Subcutaneous adipose tissue (tissue), 4 donors: ENCODE data around the gene BSPRY. TPM values are rescaled to one million over a fixed set of nuclear protein-coding genes. Genes with fewer than 3 reads are reported as not detected.

Source experiments
- total RNA-seq, 4 donors: library from RNA; depleted of rRNA; stranded (reverse); fragments of >200 nt; gene quantifications; one replicate each; pipeline ENCODE4 v1.1.0, GENCODE V29; 2016
- TF ChIP-seq, protein P1 (sequence below): fragments of 450-650 bp; IDR thresholded peaks from one replicate; pipeline ENCODE4 v1.5.1; 2016; ENCODE audit warnings: low read depth, mild to moderate bottlenecking, control low read depth, antibody characterized with exemption, moderate library complexity

BSPRY gene
- total RNA-seq, 4 donors from 2014 or later, result 0.66 TPM; not detected in 3

DNA sequence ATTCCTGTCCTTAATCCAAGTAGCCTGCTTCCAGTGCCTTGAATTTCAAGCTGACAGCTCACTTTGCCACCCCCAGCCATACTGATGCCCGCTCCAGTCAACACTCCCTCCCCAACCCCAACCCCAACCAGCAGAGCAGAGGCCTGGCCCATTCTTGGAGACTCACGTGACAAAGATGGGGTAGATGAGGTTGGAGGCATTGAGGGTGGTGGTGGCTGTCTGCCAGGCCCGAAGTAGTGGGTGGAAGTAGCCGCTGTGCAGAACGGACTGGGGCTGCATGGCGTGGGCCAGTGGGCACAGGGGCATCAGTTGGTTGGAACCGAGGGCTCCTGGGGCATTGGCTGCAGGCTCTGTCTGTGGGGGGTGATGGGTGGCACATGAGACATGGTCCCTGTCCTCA, 43.9 kb downstream of the BSPRY start:
- TF ChIP-seq, protein P1, sequence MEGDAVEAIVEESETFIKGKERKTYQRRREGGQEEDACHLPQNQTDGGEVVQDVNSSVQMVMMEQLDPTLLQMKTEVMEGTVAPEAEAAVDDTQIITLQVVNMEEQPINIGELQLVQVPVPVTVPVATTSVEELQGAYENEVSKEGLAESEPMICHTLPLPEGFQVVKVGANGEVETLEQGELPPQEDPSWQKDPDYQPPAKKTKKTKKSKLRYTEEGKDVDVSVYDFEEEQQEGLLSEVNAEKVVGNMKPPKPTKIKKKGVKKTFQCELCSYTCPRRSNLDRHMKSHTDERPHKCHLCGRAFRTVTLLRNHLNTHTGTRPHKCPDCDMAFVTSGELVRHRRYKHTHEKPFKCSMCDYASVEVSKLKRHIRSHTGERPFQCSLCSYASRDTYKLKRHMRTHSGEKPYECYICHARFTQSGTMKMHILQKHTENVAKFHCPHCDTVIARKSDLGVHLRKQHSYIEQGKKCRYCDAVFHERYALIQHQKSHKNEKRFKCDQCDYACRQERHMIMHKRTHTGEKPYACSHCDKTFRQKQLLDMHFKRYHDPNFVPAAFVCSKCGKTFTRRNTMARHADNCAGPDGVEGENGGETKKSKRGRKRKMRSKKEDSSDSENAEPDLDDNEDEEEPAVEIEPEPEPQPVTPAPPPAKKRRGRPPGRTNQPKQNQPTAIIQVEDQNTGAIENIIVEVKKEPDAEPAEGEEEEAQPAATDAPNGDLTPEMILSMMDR, result no peak

DNA sequence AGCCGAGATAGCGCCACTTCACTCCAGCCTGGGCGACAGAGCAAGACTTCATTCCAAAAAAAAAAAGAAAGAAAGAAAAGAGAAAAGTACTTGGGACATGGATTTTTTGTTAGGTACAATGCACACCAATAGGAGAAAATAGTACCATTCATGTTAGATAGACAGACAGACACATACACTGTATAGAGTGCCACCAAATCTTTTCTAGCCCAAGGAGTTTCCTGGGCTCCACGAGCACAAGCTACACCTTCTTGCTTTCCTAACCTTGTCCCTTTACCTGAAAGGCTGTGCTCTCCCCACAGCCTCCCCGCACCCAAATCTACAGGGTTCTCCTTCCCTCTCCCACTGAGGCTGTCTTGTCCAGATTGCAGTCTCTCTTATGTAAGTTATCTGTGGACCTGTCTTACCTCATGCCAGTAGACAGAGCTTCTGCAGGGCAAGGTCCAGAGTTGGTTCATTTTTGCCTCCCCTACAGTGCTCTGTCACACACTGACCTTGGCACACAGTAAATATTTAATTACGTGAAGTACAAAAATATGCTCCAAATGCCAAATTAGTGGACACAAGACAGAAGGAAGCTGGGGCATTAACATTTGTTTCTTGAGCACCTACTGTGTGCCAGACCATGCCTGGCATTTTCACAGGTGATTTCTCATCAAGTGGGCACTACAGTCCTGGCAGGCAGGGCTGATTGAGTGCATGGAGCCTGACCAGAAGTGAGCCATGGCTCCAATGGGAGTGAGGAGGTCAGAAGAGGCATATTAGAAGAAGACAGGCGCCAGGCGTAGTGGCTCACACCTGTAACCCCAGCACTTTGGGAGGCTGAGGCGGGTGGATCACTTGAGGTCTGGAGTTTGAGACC, 45.9 kb downstream of the BSPRY start:
- TF ChIP-seq, protein P1, result no peak

DNA sequence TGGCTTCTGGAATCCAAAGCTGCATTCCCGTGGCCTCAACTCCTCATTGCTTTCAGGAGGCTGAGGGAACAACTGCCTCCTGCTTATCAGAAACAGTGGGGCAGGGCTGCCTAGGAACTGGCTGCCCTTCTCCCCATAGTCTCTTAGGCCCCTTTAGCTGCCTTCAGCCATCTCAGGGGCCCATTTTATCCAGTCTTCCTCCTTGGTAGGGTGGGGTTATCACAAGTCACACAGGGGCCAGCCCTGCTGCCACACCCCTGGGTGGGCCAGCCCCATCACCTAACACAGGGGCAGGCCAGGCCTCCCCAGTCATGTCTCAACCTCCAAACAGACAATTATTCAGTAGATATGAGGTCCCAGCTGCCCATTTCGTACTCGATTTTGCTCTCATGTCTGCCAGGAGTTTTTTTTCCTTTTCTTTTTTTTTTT, 47.9 kb downstream of the BSPRY start:
- TF ChIP-seq, protein P1, result no peak

GRCh38 chr9:113398796-113399195, 49.5 kb downstream of the BSPRY start:
- TF ChIP-seq, protein P1, result no peak

DNA sequence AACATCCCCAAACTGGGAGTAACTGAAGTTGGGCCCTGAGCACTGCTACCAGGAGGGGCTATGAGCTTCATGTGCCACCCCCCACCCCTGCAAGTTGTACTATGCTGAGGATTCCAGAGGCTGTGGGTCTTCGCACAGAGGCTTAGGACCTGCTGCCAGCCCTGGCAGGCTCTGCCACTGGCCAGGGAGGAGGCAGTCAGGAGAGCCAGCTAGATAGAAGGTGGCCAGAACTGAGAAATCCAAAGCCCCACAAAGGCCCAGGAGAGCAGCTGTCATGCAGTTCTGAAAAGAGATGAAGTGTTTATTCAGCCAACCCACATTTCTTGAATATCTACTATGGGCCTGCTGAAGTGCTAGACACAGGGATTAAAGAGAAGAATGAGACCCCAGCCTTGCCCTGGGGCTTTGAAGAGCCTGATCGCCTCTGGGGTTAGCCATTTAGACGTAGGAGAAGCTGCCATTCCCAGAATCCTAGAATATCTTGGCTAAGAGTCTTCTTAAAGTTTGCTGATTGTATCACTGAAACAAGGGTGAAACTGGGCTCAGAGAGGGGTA, 50.4 kb downstream of the BSPRY start:
- TF ChIP-seq, protein P1, result no peak

DNA sequence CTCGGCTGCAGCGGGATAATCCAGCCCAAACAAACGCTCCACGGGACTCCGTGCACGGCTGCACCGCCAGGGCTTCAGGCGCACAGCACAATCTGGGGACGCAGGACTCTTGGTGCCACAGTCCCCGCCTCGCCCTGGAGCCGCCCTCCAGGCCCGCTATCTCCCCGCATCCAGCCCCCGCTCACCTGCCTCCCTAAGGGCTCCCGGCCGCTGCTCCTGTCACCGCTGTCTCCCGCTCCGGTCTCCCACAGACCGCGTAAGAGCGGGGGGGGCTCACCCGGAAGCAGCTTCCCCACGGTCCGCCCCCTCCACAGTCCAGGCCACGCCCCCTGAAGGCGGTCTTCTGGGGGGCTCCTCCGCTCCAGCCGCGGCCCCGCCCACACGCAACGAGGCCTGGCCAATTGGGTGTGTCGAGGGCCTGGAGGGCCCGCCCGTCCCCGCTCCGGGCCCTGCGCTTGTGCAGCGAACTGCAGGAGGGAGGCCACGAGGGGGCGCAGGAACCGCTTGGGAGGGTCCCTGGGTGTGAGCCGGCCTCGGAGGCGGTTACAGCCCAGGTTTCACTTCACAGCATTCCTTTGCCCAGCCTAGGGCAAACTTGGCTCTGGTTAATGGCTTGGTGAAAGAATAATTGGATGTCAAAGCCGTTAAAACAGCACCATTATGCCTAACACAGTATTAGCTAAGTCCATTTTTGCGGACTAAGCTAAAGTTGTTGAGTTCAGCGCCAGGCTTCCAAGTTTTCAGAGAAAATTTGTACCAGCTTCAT, 51.9 kb downstream of the BSPRY start, which contains the start of gene ALAD:
Gene ALAD, minus strand, starts transcription at position 258 of the 766 bp plus-strand sequence. CDS start 7,725 bp downstream, outside the sequence.
- TF ChIP-seq, protein P1, result no peak

DNA sequence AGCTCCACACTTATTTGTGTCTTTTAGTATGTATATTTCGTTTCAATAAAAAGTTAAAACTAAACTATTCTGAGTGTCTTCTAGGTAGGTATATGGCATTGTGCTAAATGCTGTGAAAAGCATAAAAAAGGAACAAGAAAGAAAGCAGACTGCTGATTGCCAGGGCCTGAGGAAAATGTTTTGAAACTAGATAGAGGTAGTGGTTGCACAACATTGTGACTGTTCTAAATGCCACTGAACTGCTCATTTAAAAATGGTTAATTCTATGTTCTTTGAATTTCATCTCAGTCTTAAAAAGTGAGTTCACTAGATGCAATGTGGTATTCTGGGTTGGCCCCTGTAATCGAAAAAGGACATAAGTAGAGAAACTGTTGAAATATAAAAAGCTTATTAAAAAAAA, 54.3 kb downstream of the BSPRY start:
- TF ChIP-seq, protein P1, result no peak
